Kidney (tissue), 14 donors: Measurements from ENCODE around the gene ADGRV1. TPM values are rescaled to one million over a fixed set of nuclear protein-coding genes. Genes with fewer than 3 reads are reported as not detected.

Experiments used
- DNase-seq, 5 donors: peaks; one replicate each; pipeline ENCODE4 v3.0.0-alpha.2; 2013 to 2020
- FAIRE-seq: peaks from 2 replicates; lab custom pipeline; 2012; peaks lifted over from hg19 to GRCh38; lab: Jason Lieb, UNC
- H3K27ac ChIP-seq, 2 donors: one replicate each; pipeline ENCODE4 v1.7.0; 2013; ENCODE audit warnings: low read depth in 2 of 2, low read length in 2 of 2, inconsistent platforms in 1 of 2
- H3K27me3 ChIP-seq: one replicate; pipeline ENCODE4 v1.7.1; 2013; ENCODE audit warnings: low read length, inconsistent platforms; ENCODE audit not compliant: control insufficient read depth, insufficient read depth
- H3K36me3 ChIP-seq, 3 donors: one replicate each; pipeline versions ENCODE4 v1.7.0 to v1.7.1; 2013; ENCODE audit warnings: low read length in 3 of 3, control low read depth in 1 of 3, inconsistent platforms in 1 of 3; ENCODE audit not compliant: insufficient read depth in 3 of 3, control insufficient read depth in 2 of 3
- H3K4me1 ChIP-seq, 3 donors: one replicate each; pipeline versions ENCODE4 v1.7.0 to v1.7.1; 2013; ENCODE audit warnings: low read length in 3 of 3, inconsistent platforms in 1 of 3, low read depth in 1 of 3; ENCODE audit not compliant: control insufficient read depth in 2 of 3, insufficient read depth in 2 of 3
- H3K4me3 ChIP-seq, 3 donors: one replicate each; pipeline versions ENCODE4 v1.7.0 to v1.8.1; 2013; ENCODE audit warnings: low read length in 3 of 3, control low read depth in 1 of 3, inconsistent platforms in 1 of 3
- H3K9ac ChIP-seq, 3 donors: one replicate each; pipeline versions ENCODE4 v1.7.0 to v1.7.1; 2013; ENCODE audit warnings: low read length in 3 of 3, control low read depth in 1 of 3, inconsistent platforms in 1 of 3
- H3K9me3 ChIP-seq, 3 donors: one replicate each; pipeline versions ENCODE4 v1.7.0 to v1.7.1; 2013; ENCODE audit warnings: low read length in 3 of 3, control low read depth in 1 of 3, inconsistent platforms in 1 of 3; ENCODE audit not compliant: control insufficient read depth in 2 of 3, insufficient read depth in 1 of 3
- CTCF ChIP-seq: IDR thresholded peaks from 3 replicates; pipeline ENCODE4 v1.5.1; 2012; ENCODE audit warnings: mild to moderate bottlenecking, moderate library complexity, borderline replicate concordance; ENCODE audit not compliant: insufficient read depth; ENCODE audit errors: extremely low read depth
- intact Hi-C: fragments of 100-400 bp; cut with DNase I; formaldehyde crosslinking; loops from one replicate; pipeline ENCODE4 v1.11.1; 2022
- polyA plus RNA-seq: library from polyadenylated mRNA; stranded (reverse); fragments of 350-450 nt; fragmentation: Illumina TruSeq; extraction: RNeasy Lipid Tissue Mini Kit (QIAGEN cat#74804); gene quantifications from one replicate; pipeline ENCODE4 v1.2.3, GENCODE V29; 2014; ENCODE audit warnings: low read depth, low replicate concordance; ENCODE audit not compliant: insufficient read depth
- total RNA-seq: library from RNA; stranded (reverse); fragmentation: NEBNext Ultra II Directional; extraction: Animal tissue kit (Norgen Biotek cat#: 25700); gene quantifications from one replicate; pipeline ENCODE4 v1.2.1, GENCODE V29; 2021
- donor health status: control.
- donor health status: control.
- donor health status: control.
- donor health status: control.
- donor health status: control.
- donor health status: DM: yes; HTN: yes; CAD: no.
- donor health status: Normal renal cell carcinoma (clear cell type).

The ADGRV1 gene
- total and polyA plus RNA-seq, 2 donors from 2014 or later, result 7.0 to 7.3 TPM

- FAIRE-seq, result no peak
- H3K36me3 ChIP-seq, result no peaks in the 10 kb centered on the region
- H3K27me3 ChIP-seq, result no peaks in the 10 kb centered on the region
- H3K27ac ChIP-seq, result no peak overlapping the region
- no peak for DNase-seq
- H3K4me1 ChIP-seq, result peaks cover 0 to 3% (median 0%) of the 10 kb centered on the region in 3 donors
- TF ChIP-seq CTCF, result no peak
- H3K9ac ChIP-seq, result no peak overlapping the region
- intact Hi-C loops, result loop anchor here (10.0 kb wide), 1 partner anchor 76 kb away; no protein-coding TSS in a partner anchor
- H3K4me3 ChIP-seq, result no peak overlapping the region
- H3K9me3 ChIP-seq, result no peaks in the 10 kb centered on the region
Observed at GRCh38 chr5:91128604-91129003, 570.0 kb downstream of the ADGRV1 start.

DNA sequence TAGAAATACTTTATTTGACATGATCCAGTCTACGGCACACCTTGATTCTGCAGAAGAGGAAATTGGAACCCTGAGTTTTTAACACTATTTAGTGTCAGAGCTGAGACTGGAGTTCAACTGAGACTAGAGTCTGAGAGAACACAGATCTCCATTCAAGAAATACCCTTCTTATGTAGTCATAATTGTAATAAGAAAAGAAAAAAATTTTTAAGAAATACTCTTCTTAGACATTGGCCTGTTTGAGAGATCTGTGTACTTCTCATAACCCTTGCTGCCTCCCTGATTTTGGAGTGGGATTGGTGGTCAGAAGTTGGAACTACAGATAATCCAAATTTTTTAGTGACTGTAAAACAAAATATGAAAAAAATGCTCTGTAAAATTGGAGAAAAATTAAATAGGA is 571.2 kb downstream of the ADGRV1 start:
- peaks cover 0 to 3% (median 0%) of the 10 kb centered on the region in 3 donors for H3K4me1 ChIP-seq
- H3K9me3 ChIP-seq, result no peaks in the 10 kb centered on the region
- intact Hi-C loops, result loop anchor here (10.0 kb wide), 1 partner anchor 75 kb away; no protein-coding TSS in a partner anchor
- no peaks in the 10 kb centered on the region for H3K36me3 ChIP-seq
- H3K9ac ChIP-seq, result no peak overlapping the region
- no peaks in the 10 kb centered on the region for H3K27me3 ChIP-seq
- H3K27ac ChIP-seq, result no peak overlapping the region
- H3K4me3 ChIP-seq, result no peak overlapping the region
- DNase-seq, result no peak
- no peak for FAIRE-seq
- TF ChIP-seq CTCF, result no peak

DNA sequence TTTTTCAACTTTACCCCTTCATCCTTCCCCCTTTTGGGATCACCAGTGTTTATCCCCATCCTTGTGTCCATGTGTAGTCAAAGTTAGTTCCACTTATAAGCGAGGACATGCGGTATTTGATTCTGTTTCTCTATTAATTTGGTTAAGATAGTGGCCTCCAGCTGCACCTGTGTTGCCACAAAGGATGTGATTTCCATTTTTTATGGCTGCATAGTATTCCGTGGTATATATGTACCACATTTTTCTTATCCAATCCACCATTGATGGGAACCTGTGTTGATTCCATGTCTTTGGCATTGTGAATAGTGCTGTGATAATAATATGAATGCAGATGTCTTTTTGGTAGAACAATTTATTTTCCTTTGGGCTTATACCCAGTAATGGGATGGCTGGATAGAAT is 572.2 kb downstream of the ADGRV1 start:
- Histone ChIP-seq H3K9me3 (no peaks in the 10 kb centered on the region), H3K36me3 (no peaks in the 10 kb centered on the region), H3K4me3 (no peak overlapping the region), H3K27me3 (no peaks in the 10 kb centered on the region), H3K9ac (no peak overlapping the region), H3K27ac (no peak overlapping the region), H3K4me1 (peaks cover 0 to 3% (median 0%) of the 10 kb centered on the region in 3 donors)
- no peak for TF ChIP-seq CTCF
- intact Hi-C loops, result no loop called here
- FAIRE-seq (no peak), DNase-seq (no peak)

- DNase-seq (no peak), FAIRE-seq (no peak)
- Histone ChIP-seq H3K4me3 (no peak overlapping the region), H3K36me3 (no peaks in the 10 kb centered on the region), H3K27ac (no peak overlapping the region), H3K4me1 (no peaks in the 10 kb centered on the region), H3K9ac (no peak overlapping the region), H3K27me3 (no peaks in the 10 kb centered on the region), H3K9me3 (no peaks in the 10 kb centered on the region)
- TF ChIP-seq CTCF, result no peak
- intact Hi-C loops, result no loop called here
Observed at GRCh38 chr5:91132550-91132949, 574.0 kb downstream of the ADGRV1 start.
